D341Med (cell line): Measurements from ENCODE around the gene LAIR2.
"Not testable (repeated sequence)": the region's sequence is repeated elsewhere in the genome, so short reads cannot be mapped to it uniquely, and the experiment has no call there.

Experiments
- DNase-seq: peaks from one replicate; pipeline ENCODE4 v3.0.0; 2012; ENCODE audit warnings: low spot score

LAIR2 gene

GRCh38 chr19:54464630-54465425, 37.8 kb upstream of the LAIR2 start:
- DNase-seq: peak; percentile 93

GRCh38 chr19:54465426-54466109, 37.1 kb upstream of the LAIR2 start:
- DNase-seq: peak; percentile 45

- DNase-seq: not testable (repeated sequence)
Measured at GRCh38 chr19:54466110-54466480, 36.5 kb upstream of the LAIR2 start.

GRCh38 chr19:54469496-54469934, 33.1 kb upstream of the LAIR2 start:
- no peak for DNase-seq

- no peak for DNase-seq
Measured at GRCh38 chr19:54470276-54470887, 32.2 kb upstream of the LAIR2 start.

GRCh38 chr19:54470991-54471782, 31.4 kb upstream of the LAIR2 start:
- DNase-seq: no peak

- DNase-seq: no peak
Measured at GRCh38 chr19:54473071-54473891, 29.4 kb upstream of the LAIR2 start, which contains the start of gene CDC42EP5. CDC42EP5 (minus strand) TSS chr19:54473296; CDS start chr19:54465547, 7,749 bp downstream.

- no peak for DNase-seq
Measured at GRCh38 chr19:54473892-54474372, 28.7 kb upstream of the LAIR2 start.

- no peak for DNase-seq
Measured at GRCh38 chr19:54475706-54476105, 26.9 kb upstream of the LAIR2 start.

GRCh38 chr19:54477650-54478049, 25.0 kb upstream of the LAIR2 start:
- no peak for DNase-seq

- DNase-seq: peak; percentile 58
Measured at GRCh38 chr19:54478677-54479266, 23.9 kb upstream of the LAIR2 start.

- DNase-seq: no peak
Measured at GRCh38 chr19:54480051-54480450, 22.6 kb upstream of the LAIR2 start.

- peak; percentile 73 for DNase-seq
Measured at GRCh38 chr19:54481326-54481930, 21.2 kb upstream of the LAIR2 start.

- no peak for DNase-seq
Measured at GRCh38 chr19:54482889-54483288, 19.7 kb upstream of the LAIR2 start.

GRCh38 chr19:54484451-54484850, 18.2 kb upstream of the LAIR2 start:
- no peak for DNase-seq

GRCh38 chr19:54485851-54486250, 16.8 kb upstream of the LAIR2 start:
- DNase-seq: no peak

- no peak for DNase-seq
Measured at GRCh38 chr19:54489341-54489740, 13.3 kb upstream of the LAIR2 start.

GRCh38 chr19:54489766-54490165, 12.9 kb upstream of the LAIR2 start:
- no peak for DNase-seq

GRCh38 chr19:54492568-54492967, 10.1 kb upstream of the LAIR2 start:
- DNase-seq: no peak

GRCh38 chr19:54493056-54493455, 9.6 kb upstream of the LAIR2 start:
- DNase-seq: not testable (repeated sequence)
